Erythroblast (primary cell): Measurements from ENCODE around the gene PRKD1.

ENCODE experiments used
- GATA1 ChIP-seq: IDR thresholded peaks from 2 replicates; pipeline ENCODE4 v1.6.1; 2011; ENCODE audit warnings: low read depth, mild to moderate bottlenecking, control low read depth, low read length, moderate library complexity
- POLR2A ChIP-seq: IDR thresholded peaks from 2 replicates; pipeline ENCODE4 v1.6.1; 2011; ENCODE audit warnings: mild to moderate bottlenecking, low read length

DNA sequence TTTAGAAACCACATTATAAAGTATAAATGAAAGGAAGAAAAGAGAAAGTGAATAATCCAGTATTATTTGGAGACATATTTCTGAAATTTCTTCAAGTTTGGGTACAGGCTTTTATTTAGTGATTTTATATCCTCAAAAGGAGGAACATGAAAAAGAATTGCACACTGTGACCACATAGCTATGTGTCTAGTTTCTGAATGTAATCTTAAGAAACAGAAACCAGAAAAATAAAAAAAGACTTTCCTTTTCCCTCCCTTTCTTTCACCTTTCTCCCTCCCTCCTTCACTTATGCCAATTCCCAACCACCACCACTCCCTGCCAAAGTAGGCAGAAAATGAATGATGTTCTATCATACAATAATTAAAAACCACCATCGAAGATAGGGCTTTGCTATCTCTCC is 189.6 kb downstream of the PRKD1 start:
- TF ChIP-seq POLR2A (no peak), GATA1 (no peak)
